AG09309 (cell line): Measurements from ENCODE around the gene TMEM259.
"Not testable (repeated sequence)": the region's sequence is repeated elsewhere in the genome, so short reads cannot be mapped to it uniquely, and the experiment has no call there.

Experiments used
- DNase-seq: peaks from one replicate; pipeline ENCODE4 v3.0.0-alpha.2; 2010; ENCODE audit warnings: low read depth
- H3K4me3 ChIP-seq: 2 replicates; pipeline ENCODE4 v1.5.1; 2011; ENCODE audit warnings: mild to moderate bottlenecking, low read depth, low read length, moderate library complexity; ENCODE audit not compliant: control insufficient read depth
- TF ChIP-seq, protein P1 (sequence below): IDR thresholded peaks from 2 replicates; pipeline ENCODE4 v1.5.1; 2011; ENCODE audit warnings: mild to moderate bottlenecking, low read depth, low read length, inconsistent platforms; ENCODE audit not compliant: insufficient read depth, control insufficient read depth; ENCODE audit errors: missing control alignments

The TMEM259 gene

DNA sequence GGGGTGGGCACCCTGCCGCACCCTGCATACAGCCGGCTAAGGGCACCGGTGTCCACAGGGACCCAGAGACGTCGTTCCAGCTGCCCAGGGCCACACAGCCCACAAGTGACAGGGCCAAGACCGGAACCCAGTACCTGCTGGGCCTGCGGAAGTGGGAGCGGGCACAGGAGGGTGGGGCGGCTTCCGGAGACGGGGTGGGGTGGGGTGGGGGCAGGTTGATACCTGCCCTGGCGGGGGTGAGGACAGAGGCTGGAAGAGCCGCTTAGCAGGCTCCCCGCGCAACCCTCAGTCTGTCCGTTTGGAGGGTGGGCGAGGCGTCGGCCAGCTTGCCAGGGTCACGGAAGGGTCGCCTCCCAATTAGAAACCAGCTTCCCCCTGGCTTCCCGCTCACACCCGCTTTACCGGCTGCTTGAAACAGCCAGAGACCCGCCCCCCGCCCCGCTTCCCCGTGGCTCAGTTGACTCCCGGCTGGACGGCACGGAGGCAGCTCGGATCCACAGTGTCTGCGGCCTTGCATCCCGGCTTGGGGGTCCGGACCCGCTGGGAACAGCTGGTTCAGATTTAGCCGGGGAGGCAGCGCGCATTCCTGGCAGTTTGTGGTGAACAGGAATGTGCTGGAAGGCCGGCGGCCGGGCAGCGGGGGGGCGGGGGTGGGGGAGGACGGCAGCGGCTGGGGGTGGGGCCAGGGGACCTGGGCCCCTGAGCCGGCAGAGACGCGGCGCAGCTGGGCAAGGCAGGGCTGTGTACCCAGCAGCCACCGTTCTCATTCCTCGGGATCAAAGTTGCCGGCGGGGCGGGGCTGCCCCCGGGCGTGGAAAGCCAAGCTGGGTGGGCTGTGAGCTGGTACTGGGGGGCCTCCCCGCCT, 7.4 kb upstream of the TMEM259 start:
- DNase-seq, result peak; percentile 89
- TF ChIP-seq, protein P1, sequence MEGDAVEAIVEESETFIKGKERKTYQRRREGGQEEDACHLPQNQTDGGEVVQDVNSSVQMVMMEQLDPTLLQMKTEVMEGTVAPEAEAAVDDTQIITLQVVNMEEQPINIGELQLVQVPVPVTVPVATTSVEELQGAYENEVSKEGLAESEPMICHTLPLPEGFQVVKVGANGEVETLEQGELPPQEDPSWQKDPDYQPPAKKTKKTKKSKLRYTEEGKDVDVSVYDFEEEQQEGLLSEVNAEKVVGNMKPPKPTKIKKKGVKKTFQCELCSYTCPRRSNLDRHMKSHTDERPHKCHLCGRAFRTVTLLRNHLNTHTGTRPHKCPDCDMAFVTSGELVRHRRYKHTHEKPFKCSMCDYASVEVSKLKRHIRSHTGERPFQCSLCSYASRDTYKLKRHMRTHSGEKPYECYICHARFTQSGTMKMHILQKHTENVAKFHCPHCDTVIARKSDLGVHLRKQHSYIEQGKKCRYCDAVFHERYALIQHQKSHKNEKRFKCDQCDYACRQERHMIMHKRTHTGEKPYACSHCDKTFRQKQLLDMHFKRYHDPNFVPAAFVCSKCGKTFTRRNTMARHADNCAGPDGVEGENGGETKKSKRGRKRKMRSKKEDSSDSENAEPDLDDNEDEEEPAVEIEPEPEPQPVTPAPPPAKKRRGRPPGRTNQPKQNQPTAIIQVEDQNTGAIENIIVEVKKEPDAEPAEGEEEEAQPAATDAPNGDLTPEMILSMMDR, result no peak
- H3K4me3 ChIP-seq, result peak overlapping the region; percentile 93

DNA sequence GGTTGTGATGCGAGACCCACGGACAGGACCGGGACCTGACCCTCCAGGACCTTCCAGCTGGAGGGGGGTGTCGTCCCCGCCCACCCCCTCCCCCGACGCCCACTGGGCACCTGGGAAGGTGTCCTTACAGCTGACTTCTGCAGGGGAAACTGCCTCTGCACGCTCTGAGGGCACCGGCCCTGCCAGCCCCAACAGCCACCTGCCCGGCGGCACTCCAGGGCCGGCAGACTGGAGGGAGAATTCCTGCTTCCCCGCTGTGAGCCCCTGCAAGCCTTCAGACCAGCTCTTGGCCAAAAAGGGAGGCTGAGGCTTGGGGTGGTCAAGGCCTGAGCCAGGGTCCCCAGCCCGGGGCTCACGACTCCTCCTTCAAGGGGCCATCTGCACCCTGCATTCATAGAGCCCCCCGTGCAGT, 6.7 kb upstream of the TMEM259 start:
- peak overlapping the region; percentile 93 for H3K4me3 ChIP-seq
- DNase-seq, result no peak
- TF ChIP-seq, protein P1, result no peak

DNA sequence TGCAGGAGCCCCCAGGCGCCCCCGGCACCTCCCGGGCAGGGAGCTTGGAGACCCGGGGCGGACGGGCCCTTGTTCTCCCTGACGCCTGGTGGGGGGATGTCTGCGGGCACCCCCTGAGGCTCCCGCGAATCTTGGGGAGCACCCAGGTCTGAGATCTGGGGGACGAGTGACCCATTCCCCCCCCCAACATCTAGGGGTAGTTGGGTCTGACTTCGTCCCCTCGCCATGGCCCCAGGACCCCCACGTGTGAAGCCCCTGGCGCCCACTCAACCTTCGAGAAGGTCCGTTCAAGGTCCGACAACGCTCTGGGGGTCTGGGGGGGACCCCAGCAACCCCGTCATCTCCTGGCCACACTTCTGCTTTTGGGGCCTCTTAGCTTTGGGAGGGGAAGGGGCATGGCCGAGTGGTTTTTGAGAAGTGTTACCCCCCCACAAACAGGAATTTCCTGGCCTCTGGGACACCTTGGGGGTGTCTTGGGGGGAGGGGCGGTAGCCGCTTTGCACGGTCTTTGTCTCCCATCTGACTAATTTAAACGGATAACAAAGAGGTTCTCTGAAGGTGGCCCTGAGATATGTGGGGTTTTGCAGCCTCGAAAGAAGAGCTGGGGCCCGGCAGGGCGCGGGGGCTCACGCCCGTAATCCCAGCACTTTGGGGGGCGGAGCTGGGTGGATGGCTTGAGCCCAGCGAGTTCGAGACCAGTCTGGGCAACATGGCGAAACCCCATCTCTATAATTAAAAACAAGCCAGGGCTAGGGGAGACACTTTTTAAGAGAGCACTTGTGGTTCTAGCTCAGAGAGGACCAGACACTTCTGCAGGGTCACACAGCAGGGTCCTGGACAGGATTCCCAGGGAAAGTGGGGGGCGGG, 6.1 kb upstream of the TMEM259 start:
- peak overlapping the region; percentile 93 for H3K4me3 ChIP-seq
- TF ChIP-seq, protein P1, result no peak
- DNase-seq, result no peak

DNA sequence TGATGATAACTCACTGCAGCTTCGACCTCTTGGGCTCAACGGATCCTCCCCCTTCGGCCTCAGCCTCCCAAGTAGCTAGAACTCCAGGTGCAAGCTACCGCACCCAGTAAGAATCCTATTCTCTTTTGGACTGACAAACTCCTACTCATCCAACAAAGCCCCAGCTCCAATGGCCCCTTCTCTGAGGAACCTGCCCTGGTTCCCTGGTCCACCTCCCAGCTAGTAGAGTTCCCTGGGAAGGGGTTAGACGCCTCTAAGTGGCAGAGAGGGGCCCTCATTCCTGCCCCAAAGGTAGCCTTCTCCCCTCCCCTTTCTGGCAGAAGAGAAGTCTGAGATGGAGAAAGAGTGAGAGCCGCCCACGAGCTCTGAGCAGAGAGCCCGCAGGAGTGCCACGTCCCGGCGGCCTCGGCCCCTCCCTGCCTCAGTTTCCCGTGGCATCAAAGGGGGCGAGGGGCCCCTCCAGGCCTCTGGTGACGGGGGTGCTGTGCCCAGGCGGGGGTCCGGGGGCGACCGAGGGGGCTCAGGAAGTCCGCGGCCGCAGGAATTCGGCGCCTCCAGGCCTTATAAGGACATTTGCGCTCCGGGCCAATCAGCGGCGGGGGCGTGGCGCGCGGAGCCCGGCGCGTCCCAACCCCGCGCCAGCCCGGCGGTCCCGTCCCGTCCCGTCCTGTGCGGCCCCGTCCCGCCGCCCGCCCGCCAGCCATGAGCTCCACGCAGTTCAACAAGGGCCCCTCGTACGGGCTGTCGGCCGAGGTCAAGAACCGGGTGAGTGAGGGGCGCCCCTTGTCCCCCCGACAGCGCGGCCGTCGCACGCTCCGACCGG, 5.2 kb upstream of the TMEM259 start, which contains the start of gene CNN2:
CNN2 (plus strand) TSS at position 649 of the 823 bp plus-strand sequence; CDS start at position 703, 54 bp downstream.
- DNase-seq, result no peak
- peak within 1 kb of the TSS; percentile 93 for H3K4me3 ChIP-seq
- TF ChIP-seq, protein P1, result no peak

DNA sequence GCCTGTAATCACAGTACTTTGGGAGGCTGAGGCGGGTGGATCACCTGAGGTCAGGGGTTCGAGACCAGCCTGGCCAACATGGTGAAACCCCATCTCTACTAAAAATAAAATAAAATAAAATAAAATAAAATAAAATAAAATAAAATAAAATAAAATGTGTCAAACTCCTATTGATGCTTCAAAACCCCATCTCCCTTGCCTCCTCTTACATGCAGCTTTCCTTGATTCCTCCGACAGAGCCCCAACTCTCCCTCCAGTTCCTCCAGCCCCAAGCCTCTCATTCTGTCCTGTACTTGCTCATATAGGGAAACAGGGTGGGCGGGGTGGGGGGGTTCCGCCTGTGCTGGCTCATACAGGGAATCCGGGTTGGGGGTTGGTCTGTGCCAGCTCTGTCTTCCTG, 4.2 kb upstream of the TMEM259 start:
- not testable (repeated sequence) for DNase-seq, H3K4me3 ChIP-seq

DNA sequence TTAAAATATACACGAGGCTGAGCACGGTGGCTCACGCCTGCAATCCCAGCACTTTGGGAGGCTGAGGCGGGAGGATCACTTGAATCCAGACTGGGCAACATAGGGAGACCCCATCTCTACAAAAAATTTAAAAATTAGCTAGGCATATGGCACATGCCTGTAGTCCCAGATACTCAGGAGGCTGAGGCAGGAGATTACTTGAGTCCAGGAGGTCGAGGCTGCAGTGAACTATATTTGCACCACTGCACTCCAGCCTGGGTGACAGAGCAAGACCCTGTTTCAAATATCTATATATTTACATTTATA, 2.9 kb upstream of the TMEM259 start:
- not testable (repeated sequence) for H3K4me3 ChIP-seq, DNase-seq
